NCI-H1092 (cell line): ENCODE data around the gene SGK2.
A peak's percentile ranks its signal among the peaks of the same experiment; 100 is the strongest.
"Not testable (repeated sequence)": the region's sequence is repeated elsewhere in the genome, so short reads cannot be mapped to it uniquely, and the experiment has no call there.

Experiments used
- DNase-seq: peaks from one replicate; lab custom pipeline; 2025; lab: John Stamatoyannopoulos, UW

SGK2 gene

GRCh38 chr20:43563991-43564390, 5.2 kb downstream of the SGK2 start:
- DNase-seq: no peak

DNA sequence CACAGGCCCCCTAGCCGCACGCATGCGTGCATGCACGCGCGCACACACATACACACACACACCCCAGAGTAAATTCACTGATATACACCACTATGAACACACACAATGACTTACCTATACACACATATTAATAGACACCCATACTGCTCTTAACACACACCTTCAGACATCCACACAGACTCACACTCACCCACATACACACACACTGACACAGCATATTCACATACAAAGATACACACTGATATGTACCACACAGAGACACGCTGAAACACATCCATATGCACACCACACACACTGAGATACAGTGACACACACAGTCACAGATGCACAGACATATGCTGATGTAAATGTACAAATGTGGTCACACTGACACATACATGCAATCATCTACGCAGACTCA, 5.6 kb downstream of the SGK2 start:
- DNase-seq: no peak

DNA sequence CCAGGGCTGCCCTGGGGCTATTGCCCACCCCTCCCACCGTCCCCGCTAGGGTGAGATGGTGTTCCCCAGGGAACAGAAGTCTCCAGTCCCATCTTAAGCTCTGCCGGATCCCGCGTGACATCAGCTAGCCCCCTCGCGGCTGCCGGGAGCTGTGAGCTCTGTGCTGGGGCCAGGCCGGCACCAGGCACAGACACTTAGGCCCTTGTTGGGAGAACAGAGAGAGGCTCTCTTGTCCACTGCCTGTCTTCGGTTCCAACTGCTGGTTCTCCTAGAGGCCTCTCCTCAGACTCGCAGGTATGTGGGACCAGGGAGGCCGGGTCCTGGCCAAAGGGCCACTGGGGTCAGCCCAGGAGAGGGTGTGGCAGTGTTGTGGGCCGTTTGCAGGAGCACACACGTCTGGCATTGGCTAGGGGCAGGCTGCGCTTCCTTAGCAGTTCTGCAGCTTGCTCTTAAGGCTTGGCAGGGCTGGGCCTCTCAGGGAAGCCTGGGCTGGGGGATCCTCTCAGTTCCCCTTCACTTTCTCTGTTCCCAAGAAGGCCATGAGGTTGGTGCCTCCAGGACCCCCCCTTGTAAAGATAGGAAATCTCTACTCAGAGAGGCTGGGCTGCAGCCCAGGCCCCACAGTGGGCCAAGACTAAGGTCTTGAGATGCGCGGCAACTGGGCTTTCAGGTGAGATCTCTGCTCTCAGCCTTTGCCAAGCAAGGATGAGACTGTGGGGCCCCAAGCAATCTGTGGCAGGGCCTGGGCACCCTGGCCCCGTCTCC, 6.3 kb downstream of the SGK2 start:
- no peak for DNase-seq

- no peak for DNase-seq
These were observed 6.9 kb downstream of the SGK2 start for GRCh38 chr20:43565758-43566104.

DNA sequence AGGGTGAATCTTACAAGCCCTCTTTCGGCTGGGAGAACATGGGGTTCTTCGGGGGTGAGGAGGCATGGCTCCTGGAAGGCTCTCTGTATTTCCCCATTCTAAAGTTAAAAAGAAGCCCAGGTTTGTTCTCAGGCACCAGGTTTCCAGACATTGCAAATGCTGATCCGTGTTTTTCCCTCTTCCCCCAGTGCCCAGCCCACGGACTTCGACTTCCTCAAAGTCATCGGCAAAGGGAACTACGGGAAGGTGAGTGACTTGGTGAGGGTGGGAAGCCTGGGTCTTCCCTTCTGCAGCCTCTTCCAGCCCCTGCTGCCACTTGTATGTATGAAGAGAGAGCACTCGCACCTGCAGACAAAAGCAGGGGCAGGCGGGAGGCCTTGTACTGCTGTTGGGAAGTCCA, 8.7 kb downstream of the SGK2 start:
- no peak for DNase-seq

GRCh38 chr20:43568706-43569105, 9.9 kb downstream of the SGK2 start:
- no peak for DNase-seq

DNA sequence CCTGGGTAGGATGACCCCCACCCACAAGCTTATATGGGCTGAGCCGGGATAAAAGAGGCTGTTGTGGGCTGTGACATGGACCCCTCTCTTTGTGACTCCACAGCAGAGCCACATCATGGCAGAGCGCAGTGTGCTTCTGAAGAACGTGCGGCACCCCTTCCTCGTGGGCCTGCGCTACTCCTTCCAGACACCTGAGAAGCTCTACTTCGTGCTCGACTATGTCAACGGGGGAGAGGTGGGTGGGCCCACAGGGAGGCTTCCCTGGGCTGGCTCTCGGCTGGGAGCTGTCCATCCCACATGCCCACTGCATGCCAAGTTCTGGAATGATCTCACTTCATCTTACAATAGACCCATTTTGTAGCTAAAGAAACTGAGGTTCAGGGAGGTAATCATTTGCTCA, 10.5 kb downstream of the SGK2 start:
- DNase-seq: no peak

DNA sequence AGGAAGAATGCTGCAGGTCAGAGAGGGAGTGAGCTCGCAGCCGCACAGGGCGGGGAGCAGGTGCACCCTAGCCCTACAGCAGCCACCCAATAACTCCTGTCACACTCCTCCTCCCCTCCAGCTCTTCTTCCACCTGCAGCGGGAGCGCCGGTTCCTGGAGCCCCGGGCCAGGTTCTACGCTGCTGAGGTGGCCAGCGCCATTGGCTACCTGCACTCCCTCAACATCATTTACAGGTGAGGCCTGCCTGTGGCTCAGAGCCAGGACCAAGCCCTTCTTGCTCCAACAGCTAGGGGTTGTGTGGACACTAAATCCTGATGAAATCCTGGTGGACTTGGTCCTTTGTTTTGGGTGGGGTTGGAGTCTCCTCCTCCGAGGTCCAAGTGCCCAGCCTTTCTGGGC, 11.7 kb downstream of the SGK2 start:
- DNase-seq: no peak

DNA sequence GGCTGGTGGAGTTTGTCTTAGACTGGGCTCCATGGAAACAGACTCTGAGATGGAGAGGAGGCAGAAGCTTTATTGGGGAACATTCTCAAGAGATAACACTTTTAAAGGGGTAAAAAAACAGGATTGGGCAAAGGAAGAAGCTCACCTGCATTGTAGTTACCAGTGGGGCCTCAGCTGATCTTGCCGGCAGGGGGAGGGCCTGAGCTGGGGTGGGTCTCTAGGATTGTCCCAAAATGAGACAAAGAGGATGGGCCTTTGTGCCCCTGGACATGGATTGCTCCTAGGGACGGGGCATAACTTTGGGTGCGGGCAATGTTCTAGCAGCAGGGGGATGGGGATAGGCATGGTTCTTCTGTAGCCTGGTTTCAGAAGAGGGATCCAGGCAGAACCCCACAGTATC, 12.5 kb downstream of the SGK2 start:
- DNase-seq: no peak

GRCh38 chr20:43571771-43572170, 12.9 kb downstream of the SGK2 start:
- no peak for DNase-seq

DNA sequence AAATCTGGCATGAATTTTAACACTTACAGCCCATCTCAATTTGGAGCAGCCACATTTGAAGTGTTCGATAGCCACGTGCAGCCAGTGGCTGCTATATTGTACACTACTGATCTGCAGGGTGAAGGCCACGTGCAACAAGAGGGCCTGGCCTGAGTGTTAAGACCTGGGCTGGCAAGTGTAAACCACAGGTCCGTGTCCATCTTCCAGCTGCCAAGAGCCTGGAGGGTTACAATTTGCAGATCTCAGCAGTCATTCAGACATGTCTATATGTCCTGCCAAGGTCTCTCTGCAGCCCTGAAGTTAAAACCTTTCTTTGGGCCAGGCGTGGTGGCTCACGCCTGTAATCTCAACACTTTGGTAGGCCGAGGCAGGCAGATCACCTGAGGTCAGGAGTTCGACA, 14.1 kb downstream of the SGK2 start:
- no peak for DNase-seq

GRCh38 chr20:43576108-43576507, 17.3 kb downstream of the SGK2 start:
- no peak for DNase-seq

- DNase-seq: no peak
These were observed 21.3 kb downstream of the SGK2 start for GRCh38 chr20:43579861-43580793.

GRCh38 chr20:43583133-43583864, 24.5 kb downstream of the SGK2 start:
- no peak for DNase-seq

DNA sequence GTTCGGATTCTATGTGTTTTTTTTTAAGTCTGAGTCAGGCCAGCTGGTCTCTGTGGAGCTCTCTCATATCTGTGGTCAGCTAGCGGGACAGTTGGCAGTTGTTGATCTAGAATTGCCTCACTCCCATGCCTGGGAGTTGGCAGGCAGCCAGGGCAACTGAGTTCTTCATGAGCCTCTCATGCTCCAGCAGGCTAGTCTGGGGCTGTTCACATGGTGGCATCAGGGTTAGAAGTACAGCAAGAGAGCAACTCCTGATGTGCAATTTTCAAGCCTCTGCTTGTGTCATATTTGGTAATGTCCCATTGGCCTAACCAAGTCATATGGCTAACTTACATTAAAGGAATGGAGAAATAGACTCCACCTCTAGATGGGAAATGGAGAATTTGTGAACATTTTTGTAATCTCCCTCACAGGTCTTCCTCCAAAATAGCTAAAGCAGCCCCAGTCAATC, 25.2 kb downstream of the SGK2 start:
- DNase-seq: no peak

- no peak for DNase-seq
These were observed 25.8 kb downstream of the SGK2 start for GRCh38 chr20:43584448-43585136.

DNA sequence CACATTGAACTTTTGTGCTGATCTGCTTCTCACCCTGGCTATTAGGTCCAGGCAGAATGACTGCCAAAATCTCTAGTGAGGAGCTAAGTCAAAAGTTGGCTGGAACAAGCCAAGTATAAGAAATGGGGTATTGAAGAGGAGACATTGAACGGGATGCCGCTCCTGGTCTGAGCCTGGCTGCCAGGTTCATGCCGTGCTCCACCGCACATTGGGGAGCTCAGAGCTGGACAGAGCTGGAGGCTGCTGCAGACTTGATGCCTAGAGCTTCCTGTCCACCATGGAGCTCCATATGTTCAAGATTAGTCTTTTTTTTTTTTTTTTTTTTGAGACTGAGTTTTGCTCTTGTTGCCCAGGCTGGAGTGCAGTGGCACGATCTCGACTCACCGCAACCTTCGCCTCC, 27.8 kb downstream of the SGK2 start:
- no peak for DNase-seq

DNA sequence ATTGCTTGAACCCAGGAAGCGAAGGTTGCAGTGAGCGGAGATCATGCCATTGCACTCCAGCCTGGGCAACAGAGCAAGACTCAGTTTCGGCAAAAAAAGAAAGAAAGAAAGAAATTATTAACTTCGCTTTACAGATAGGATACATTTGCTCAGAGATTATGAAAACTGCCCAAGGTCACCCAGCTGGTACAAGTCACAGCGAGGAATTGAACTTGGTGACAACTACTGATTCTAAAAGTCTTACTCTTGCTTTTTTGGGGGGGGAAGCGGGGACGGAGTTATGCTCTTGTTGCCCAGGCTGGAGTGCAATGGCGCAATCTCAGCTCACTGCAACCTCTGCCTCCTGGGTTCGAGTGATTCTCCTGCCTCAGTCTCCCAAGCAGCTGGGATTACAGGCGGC, 29.7 kb downstream of the SGK2 start:
- DNase-seq: not testable (repeated sequence)

DNA sequence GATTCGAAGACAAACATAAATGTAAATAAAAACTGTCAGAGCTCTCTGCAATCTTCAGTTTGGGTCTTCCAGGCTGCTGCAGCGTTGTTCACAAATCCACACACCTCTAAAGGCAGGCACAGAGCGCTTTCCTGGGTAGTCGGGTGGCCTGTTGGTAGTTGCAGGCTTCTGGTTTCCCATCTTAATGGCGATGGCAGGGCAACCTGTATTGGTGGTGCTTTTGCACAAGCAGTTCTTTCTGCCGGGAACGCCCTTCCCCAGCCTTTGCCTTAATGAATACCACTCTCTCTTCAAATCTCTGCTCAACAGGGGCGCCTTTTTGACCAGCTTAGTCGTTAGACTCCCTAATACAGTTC, 31.2 kb downstream of the SGK2 start:
- no peak for DNase-seq

- DNase-seq: peak; percentile 92
These were observed 31.8 kb downstream of the SGK2 start, which contains the start of gene IFT52 for GRCh38 chr20:43590392-43591303. TSS of gene IFT52 (plus strand) at chr20:43590937. CDS start at chr20:43594699, 3,762 bp downstream.

GRCh38 chr20:43601960-43602359, 43.1 kb downstream of the SGK2 start:
- not testable (repeated sequence) for DNase-seq
